DOHH2 (cell line): ENCODE measurements around the gene ALOX12B.
"Not testable (repeated sequence)": the region's sequence is repeated elsewhere in the genome, so short reads cannot be mapped to it uniquely, and the experiment has no call there.

Experiments used
- CTCF ChIP-seq: fragments of 200-600 bp; sonication (generic); IDR thresholded peaks from one replicate; pipeline ENCODE4 v1.5.1; 2014; ENCODE audit warnings: antibody characterized with exemption, mild to moderate bottlenecking, low read depth, low read length; ENCODE audit not compliant: poor library complexity, severe bottlenecking
- EZH2phosphoT487 ChIP-seq: fragments of 200-600 bp; sonication (generic); IDR thresholded peaks from 2 replicates; pipeline ENCODE4 v1.6.1; 2017; ENCODE audit warnings: borderline replicate concordance, mild to moderate bottlenecking, antibody characterized with exemption, low read length, moderate library complexity, mixed read lengths

DNA sequence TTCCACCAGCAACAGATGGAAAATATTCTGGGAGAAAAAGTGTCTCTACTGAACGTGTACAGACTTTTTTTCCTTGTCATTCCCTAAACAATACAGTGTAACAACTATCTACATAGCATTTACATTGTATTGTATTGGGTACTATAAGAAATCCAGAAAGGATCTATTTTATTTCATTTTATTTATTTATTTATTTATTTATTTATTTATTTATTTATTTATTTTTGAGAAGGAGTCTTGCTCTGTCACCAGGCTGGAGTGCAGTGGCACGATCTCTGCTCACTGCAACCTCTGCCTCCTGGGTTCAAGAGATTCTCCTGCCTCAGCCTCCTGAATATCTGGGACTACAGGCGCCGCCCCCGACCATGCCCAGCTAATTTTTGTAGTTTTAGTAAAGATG is 9.6 kb downstream of the ALOX12B start:
- not testable (repeated sequence) for TF ChIP-seq CTCF, EZH2phosphoT487
